Measurements from ENCODE around the gene GGT6.

GRCh38 chr17:4602041-4602440 lies 41.7 kb upstream of the GGT6 start:
- TF ChIP-seq CTCF (IDR thresholded peaks at IDR 0.05) (no peak), POLR2AphosphoS5 (IDR thresholded peaks at IDR 0.05) (no peak)
